A673 (cell line): ENCODE measurements around the gene ITGA11.

ENCODE experiments used
- EZH2 ChIP-seq: fragments of 200-600 bp; sonication (generic); IDR thresholded peaks from 2 replicates; pipeline ENCODE4 v1.6.1; 2017; ENCODE audit warnings: borderline replicate concordance, low read depth, mild to moderate bottlenecking, mixed read lengths, antibody characterized with exemption, low read length; ENCODE audit not compliant: poor library complexity, severe bottlenecking
- TF ChIP-seq, protein P1 (sequence below): fragments of 300-800, 200-600 bp; sonication (generic); conservative IDR thresholded peaks from 2 replicates; pipeline ENCODE4 v1.5.1; 2017; ENCODE audit warnings: low read depth, mild to moderate bottlenecking, antibody characterized with exemption, low read length, moderate library complexity, mixed read lengths

DNA sequence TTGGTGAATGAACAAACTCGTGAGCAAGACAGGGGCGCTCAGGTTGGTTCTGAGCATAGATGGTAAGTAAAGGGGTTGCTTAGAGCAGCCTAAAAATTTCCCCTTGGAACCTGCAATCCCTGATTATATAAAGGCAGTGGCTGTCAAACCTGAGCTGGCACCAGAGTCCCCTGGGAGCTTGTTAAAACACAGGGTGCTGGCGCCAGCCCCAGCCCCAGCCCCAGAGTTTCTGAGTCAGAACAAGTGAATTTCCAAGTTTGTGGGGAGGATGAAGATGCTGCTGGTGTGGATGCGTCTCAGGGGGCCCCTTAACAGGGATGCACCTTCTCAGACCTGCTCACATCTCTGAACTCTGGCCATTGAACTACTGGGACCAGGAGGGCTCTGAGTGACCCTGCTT, 106.2 kb downstream of the ITGA11 start:
- TF ChIP-seq, protein P1, sequence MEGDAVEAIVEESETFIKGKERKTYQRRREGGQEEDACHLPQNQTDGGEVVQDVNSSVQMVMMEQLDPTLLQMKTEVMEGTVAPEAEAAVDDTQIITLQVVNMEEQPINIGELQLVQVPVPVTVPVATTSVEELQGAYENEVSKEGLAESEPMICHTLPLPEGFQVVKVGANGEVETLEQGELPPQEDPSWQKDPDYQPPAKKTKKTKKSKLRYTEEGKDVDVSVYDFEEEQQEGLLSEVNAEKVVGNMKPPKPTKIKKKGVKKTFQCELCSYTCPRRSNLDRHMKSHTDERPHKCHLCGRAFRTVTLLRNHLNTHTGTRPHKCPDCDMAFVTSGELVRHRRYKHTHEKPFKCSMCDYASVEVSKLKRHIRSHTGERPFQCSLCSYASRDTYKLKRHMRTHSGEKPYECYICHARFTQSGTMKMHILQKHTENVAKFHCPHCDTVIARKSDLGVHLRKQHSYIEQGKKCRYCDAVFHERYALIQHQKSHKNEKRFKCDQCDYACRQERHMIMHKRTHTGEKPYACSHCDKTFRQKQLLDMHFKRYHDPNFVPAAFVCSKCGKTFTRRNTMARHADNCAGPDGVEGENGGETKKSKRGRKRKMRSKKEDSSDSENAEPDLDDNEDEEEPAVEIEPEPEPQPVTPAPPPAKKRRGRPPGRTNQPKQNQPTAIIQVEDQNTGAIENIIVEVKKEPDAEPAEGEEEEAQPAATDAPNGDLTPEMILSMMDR, result no peak
- TF ChIP-seq EZH2, result no peak
